HG03439 (cell line): Measurements from ENCODE around the gene PLBD2.
A peak's percentile ranks its signal among the peaks of the same experiment; 100 is the strongest.

Experiments used
- ATAC-seq: cut with Tn5 transposase; IDR thresholded peaks from one replicate; pipeline ENCODE4 v1.9.1; 2021; ENCODE audit warnings: mild to moderate bottlenecking, moderate library complexity; ENCODE audit not compliant: unreplicated experiment

Gene PLBD2, protein sequence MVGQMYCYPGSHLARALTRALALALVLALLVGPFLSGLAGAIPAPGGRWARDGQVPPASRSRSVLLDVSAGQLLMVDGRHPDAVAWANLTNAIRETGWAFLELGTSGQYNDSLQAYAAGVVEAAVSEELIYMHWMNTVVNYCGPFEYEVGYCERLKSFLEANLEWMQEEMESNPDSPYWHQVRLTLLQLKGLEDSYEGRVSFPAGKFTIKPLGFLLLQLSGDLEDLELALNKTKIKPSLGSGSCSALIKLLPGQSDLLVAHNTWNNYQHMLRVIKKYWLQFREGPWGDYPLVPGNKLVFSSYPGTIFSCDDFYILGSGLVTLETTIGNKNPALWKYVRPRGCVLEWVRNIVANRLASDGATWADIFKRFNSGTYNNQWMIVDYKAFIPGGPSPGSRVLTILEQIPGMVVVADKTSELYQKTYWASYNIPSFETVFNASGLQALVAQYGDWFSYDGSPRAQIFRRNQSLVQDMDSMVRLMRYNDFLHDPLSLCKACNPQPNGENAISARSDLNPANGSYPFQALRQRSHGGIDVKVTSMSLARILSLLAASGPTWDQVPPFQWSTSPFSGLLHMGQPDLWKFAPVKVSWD

GRCh38 chr12:113358381-113359132, at the start of gene PLBD2:
Gene PLBD2, plus strand, starts transcription at chr12:113358587. Its CDS starts 14 bp downstream, at chr12:113358601.
- ATAC-seq = peak; percentile 84

DNA sequence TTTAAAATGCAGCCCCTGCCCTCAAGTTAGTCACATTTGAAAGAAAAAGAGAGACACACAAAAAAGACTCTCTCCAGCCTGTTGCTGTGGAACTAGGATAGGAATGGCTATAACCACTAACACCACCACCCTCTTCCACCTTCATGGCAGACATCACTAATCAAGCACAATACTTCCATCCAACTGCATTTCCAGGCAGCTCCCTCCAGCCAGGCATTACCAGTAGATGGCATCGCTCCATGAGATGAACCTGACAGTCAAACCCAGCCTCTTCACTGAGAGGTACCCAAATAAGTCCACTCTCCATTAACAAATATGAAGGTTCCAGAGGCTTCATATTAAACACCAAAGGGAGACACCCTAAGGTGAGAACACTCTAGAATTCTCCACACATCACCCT, 47.9 kb upstream of the PLBD2 start:
- no peak for ATAC-seq

DNA sequence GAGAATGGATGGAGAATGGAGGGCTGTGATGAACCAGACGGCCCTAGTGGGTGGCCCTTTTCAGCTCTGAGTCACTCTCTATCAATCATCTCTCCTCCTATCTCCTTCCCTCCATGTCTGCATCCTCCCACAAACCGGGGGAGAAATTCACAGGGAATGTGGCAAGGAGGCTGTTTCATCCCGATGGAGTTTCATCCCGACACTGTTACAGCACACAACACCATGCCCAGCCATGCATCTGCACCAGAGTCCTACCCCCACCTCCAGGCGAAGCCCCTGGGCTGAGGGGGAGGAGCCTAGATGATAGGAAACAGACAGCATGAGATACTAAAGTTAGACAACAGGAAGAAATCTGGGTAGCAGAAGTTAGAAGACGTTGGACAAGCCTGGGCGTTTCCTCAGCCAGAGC, 44.3 kb upstream of the PLBD2 start:
- no peak for ATAC-seq

- ATAC-seq = no peak
Measured at GRCh38 chr12:113315358-113315757, 43.0 kb upstream of the PLBD2 start.

GRCh38 chr12:113316155-113316554, 42.2 kb upstream of the PLBD2 start:
- no peak for ATAC-seq

DNA sequence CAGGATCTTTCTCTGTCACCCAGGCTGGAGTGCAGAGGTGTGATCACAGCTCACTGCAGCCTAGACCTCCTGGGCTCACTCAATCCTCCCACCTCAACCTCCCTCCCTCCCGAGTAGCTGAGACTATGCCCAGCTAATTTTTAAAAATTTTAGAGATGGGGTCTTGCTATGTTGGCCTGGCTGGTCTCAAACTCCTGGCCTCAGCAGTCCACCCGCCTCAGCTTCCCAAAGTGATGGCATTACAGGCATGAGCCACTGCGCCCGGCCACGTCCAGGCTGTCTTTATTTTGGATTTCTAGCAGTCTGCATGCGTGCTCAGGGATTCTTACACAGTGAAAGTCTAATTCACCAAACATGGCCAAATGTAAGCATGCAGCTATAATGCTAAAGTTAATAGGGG, 41.3 kb upstream of the PLBD2 start:
- ATAC-seq = no peak

DNA sequence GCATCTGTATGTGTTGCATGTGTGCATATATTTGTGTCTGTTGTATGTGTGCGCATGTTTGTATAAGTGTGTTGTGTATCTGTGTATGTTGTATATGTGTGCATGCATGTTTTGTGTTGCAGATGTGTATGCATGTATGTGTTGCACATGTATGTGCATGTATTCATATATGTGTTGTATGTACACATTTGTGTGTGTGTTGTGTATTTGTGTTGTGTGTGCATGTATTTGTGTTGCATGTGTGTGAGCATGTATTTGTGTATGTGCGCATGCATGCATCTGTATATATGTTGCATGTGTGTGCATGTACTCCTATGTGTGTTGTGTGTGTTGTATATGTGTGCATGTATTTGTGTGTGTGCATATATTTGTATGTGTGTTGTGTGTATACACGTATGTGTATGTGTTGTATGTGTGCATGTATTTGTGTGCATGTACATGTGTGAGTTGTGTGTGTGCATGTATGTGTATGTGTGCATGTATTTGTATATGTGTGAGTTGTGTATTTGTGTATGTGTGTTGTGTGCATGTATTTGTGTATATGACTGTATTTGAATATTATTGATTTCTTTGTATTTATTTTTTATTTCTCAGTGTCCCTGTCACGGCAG, 40.2 kb upstream of the PLBD2 start:
- no peak for ATAC-seq

- ATAC-seq = no peak
Measured at GRCh38 chr12:113318900-113319628, 39.3 kb upstream of the PLBD2 start.

DNA sequence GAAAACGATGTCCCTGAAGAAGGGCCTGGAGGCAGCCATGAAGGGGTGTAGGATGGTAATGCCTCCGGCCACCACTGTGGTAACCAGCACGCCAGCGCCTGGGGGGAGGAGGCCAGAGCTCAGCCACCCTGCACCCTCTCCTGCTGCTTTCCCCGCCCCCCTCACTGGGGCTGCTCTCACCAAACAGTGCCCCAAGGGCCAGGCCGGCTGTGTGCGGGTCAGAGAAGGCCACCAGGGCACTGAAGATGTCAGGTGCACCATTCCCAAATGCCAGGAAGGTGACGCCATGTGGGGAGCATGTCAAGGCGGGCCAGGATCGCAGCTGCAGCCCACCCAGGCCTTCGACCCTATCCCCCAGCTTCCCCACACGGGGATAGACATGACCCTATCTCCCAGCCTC, 38.0 kb upstream of the PLBD2 start:
- no peak for ATAC-seq

GRCh38 chr12:113322343-113322742, 36.0 kb upstream of the PLBD2 start:
- ATAC-seq = no peak

DNA sequence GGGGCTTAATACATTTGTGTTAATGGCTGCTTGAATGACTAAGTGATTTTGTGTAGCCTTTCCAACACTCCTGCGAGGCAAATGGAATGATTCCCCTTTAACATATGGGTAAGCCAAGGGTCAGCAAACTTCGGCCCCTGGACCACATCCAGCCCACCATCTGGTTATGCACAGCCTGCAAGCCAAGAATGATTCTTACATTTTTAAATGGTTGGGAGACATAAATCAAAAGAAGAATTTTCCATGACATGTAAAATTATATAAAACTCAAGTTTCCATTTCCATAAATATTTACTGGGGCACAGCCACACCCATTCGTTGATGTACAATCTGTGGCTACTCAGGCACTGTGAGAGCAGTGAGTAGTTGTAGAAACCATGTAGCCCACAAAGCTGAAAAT, 32.5 kb upstream of the PLBD2 start:
- ATAC-seq = no peak

- no peak for ATAC-seq
Measured at GRCh38 chr12:113326775-113327395, 31.5 kb upstream of the PLBD2 start.

DNA sequence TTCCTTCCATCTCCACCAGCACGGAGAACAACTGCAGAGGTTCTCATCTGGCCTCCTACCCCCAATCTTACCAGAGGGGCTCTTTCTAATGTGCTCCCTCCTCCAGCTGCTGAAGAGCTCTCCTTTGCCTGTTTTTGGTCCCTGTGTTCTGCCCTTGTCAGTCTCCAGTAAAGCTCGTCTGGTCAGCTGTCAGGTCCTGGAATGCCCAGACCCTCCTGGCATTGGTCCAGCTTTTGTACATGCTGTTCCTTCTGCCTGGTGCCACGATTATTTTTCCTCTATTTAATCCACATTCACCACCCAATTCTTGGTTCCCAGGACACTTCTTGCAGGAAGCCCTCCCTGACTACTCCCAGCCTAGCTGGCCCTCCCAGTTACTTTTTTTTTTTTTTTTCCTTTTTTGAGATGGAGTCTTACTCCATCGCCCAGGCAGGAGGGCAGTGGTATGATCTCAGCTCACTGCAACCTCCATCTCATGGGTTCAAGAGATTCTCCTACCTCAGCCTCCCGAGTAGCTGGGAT, 30.0 kb upstream of the PLBD2 start:
- ATAC-seq = no peak

DNA sequence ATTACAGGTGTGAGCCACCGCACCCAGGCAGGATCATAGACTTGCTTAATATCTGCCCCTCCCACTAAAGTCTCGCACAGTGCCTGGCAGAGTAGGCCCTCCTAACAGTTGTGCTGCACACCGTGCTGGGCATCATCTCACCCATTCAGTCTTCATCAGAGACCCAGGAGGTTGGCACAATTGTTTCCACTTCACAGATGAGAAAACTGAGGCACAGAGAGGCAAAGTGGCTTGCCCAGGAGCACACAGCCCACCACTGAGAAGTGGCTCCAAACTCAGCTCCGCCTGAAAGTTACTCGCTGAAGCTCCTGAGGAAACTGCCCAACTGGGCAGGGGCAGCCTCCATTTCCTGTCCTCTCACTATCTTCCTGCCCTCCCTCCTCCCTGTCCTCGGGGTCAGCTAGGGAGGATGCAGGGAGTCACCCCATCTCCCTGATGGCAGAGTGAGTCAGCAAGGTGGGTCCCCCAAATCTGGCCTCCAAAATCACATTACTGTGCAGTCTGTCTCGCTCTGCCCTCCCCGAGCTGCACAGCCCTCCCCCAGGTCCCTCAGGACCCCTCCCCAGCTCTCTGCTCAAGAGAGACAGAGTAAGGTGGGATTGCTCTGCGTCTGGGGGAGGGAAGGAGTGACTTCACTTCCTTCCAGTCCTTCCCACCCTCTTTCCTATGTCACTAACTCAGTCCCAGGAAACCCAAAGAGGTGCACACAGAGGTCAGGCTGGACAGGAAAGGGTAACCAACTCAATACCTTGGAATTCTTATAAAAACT, 29.2 kb upstream of the PLBD2 start:
- no peak for ATAC-seq

DNA sequence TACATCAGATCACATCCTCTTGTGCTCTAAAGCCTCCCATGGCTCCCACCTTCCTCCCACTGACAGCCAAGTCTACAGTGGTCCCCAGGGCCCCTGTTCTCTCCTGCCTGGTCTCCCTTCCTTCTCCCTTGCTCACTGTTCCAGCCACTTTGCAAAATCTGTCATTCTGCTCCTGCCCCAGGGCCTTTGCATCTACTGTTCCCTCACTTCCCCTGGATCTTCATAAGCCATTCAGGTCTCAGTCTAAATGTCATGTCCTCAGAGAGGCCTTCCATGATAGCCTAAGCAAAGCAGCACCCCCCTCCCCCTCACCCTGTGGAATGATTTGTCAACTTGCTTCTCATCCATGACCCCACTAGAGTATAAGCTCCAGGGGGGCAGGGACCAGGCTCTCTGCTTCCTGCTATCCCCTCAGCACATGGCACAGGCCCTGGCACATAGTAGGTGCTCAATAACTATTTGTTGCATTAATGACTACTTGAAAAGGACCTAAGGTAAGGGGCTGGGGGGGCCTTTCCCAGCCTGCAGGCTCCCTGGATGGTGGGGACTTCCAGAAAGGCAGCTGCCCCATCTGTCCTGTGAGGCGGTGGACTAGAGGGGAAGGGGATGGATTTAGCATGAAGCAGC, 28.5 kb upstream of the PLBD2 start:
- ATAC-seq = no peak

DNA sequence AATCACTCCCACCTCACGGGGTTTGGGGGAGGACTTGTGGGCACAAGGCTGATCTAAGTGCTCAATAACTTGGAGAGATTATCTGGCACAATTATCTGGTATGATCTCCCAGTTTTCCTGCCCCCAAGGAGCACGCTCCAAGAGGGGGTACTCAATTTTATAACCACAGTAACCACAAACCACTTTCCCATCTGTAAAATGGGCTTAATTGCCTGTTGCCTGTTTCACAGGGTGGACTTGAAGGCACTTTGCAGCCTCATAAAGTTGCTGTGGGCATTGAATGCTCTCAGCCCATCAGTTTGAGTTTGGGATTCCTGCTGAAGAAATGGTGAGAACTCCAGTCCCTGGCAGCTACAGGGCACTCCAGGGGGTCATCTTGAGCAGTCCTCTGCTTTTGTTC, 27.9 kb upstream of the PLBD2 start:
- no peak for ATAC-seq

- ATAC-seq = no peak
Measured at GRCh38 chr12:113332688-113333417, 25.5 kb upstream of the PLBD2 start.

DNA sequence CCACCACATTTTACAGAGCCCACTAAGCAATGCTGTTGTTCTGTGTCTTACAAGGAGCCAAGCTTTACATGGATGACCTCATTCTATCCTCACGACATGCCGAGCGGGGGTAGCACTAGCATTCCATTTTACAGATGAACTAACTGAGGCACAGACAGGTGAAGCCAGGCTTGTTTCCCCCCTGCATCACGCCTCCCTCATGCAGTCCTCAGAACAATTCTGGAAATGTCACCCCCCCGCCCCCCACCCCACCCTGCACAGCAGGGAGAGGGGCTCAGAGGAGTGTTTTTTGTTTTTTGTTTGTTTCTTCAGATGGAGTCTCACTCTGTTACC, 25.0 kb upstream of the PLBD2 start:
- ATAC-seq = no peak
